Measurements from ENCODE around the gene VASH1.

DNA sequence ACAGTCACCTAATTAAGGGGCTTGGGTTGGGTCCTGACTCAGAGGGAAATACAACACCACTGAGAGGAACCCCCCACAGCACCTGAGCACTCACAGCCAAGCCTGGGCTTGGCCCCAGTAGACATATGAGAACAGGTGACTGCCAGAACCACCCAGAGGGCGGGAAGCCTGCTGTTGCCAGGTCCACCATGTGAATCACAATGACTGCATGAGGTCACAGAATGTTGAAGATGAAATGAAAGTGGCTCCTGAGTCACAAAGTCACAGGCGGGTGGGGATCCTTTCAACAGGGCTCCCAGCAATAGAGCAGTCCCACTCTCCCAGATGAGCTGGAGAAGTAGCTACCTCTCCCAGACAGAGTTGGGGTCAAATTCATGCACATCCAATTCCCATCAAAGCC is 64.9 kb downstream of the VASH1 start, which contains the start of gene LRRC74A:
- TF ChIP-seq, protein P1, sequence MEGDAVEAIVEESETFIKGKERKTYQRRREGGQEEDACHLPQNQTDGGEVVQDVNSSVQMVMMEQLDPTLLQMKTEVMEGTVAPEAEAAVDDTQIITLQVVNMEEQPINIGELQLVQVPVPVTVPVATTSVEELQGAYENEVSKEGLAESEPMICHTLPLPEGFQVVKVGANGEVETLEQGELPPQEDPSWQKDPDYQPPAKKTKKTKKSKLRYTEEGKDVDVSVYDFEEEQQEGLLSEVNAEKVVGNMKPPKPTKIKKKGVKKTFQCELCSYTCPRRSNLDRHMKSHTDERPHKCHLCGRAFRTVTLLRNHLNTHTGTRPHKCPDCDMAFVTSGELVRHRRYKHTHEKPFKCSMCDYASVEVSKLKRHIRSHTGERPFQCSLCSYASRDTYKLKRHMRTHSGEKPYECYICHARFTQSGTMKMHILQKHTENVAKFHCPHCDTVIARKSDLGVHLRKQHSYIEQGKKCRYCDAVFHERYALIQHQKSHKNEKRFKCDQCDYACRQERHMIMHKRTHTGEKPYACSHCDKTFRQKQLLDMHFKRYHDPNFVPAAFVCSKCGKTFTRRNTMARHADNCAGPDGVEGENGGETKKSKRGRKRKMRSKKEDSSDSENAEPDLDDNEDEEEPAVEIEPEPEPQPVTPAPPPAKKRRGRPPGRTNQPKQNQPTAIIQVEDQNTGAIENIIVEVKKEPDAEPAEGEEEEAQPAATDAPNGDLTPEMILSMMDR (conservative IDR thresholded peaks at IDR 0.05), result no peak
- TF ChIP-seq EZH2 (IDR thresholded peaks at IDR 0.05; ENCODE audit: low read depth), result no peak
